RWPE1 (cell line): ENCODE results near the gene TOLLIP.

Experiments
- CTCF ChIA-PET: fragments of 350-600 bp; sonication (Branson Sonifier 250); formaldehyde crosslinking; extraction: SDS; loops from one replicate; lab custom pipeline; 2021; lab: Yijun Ruan, JAX
- POLR2A ChIA-PET: fragments of 400-600 bp; formaldehyde crosslinking; extraction: SDS; loops from one replicate; lab custom pipeline; 2020; ENCODE audit warnings: antibody characterized with exemption; ENCODE audit not compliant: low non-redundant PET; lab: Yijun Ruan, JAX
- DNase-seq: peaks from one replicate; pipeline ENCODE4 v3.0.0; 2012; ENCODE audit warnings: low spot score
- H3K27ac ChIP-seq: fragments of 450-650 bp; 2 replicates; pipeline ENCODE4 v1.5.1; 2017
- TF ChIP-seq, protein P1 (sequence below): fragments of 450-650 bp; conservative IDR thresholded peaks from 2 replicates; pipeline ENCODE4 v1.5.1; 2017; ENCODE audit warnings: low read depth, mild to moderate bottlenecking

TOLLIP gene

DNA sequence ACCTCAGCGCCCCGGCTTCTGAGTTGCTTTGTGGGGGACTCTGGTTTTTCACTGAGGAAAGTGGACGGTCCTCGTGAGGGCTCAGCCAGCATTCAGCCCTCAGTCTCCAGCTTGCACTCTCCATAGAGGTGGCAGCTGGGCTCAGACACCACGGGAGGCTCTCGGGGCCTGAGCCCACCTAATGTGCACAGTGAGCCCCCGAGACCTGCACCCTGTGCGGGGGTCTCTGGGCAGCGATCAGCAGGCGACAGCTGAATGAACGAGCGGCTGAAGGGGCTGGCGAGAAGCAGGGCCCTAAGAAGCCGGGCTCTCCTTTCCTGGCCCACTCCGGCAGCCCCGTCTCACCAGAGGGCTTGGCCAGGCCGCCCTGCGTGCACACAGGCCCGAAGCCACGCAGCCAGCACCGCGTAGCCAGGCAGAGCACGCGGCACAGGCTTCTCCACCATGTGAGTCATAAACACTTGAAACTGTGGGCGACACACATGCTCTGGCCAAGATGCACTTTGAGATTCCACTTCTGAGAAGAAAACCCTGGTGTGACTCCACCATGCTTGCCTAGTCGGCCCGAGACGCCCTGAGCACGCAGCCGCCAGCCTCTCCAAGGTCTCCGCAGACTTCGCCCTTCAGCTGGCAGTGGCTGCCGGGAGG lies 28.0 kb downstream of the TOLLIP start:
- ChIA-PET CTCF (no interaction called here), POLR2A (no interaction called here)
- H3K27ac ChIP-seq = no peak overlapping the region; the same call in 1 of the 2 replicates
- TF ChIP-seq, protein P1, sequence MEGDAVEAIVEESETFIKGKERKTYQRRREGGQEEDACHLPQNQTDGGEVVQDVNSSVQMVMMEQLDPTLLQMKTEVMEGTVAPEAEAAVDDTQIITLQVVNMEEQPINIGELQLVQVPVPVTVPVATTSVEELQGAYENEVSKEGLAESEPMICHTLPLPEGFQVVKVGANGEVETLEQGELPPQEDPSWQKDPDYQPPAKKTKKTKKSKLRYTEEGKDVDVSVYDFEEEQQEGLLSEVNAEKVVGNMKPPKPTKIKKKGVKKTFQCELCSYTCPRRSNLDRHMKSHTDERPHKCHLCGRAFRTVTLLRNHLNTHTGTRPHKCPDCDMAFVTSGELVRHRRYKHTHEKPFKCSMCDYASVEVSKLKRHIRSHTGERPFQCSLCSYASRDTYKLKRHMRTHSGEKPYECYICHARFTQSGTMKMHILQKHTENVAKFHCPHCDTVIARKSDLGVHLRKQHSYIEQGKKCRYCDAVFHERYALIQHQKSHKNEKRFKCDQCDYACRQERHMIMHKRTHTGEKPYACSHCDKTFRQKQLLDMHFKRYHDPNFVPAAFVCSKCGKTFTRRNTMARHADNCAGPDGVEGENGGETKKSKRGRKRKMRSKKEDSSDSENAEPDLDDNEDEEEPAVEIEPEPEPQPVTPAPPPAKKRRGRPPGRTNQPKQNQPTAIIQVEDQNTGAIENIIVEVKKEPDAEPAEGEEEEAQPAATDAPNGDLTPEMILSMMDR = no peak
- DNase-seq = no peak

DNA sequence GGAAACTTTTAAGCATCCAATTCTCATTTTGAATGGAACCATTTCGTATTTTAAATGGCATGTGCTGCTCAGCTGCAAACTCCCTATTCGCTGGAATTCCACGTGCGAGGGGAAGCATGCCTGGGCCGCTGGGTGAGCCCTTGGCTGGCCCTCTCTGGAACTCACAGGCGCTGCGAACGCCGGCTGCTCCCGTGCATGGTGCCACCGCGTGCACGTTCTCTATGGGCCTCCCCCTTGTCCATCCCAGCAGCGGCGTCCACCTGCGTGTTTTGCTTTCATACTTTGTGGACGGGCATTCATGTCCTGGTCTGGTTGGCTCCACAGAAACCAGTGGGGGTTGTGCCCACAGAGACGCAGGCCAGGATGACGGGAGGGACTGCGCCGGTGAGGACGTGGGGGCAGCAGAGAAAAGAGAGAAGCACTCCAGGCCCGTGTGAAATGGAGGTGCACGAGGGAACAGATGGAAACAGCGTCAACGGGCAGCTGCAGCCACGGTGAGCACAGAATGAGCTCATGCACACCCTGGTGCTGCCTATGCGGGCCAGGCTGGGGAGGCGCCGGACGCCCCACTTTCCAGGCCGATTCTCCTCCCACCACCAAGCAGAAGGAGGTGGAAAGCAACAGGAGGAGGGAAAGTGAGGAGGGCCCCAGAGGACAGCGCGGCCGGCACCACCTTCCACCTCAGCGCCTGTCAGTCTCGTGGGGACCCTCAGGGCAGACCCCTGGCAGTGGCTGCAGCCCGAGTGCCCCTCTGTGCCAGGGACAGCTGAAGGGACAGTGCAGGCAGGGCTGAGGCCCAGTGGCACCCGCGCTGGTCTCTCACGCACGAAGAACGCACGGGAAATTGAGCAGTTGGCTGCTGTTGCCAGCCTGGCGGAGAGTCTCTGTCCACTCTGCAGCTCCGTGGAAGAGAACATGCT lies 29.1 kb downstream of the TOLLIP start:
- TF ChIP-seq, protein P1 = no peak
- DNase-seq = no peak
- POLR2A ChIA-PET = no interaction called here
- CTCF ChIA-PET = interaction anchor here (0.7 kb wide), 1 partner anchor 116 kb away, joined by 5 read pairs; no protein-coding TSS in a partner anchor
- H3K27ac ChIP-seq = no peak overlapping the region

DNA sequence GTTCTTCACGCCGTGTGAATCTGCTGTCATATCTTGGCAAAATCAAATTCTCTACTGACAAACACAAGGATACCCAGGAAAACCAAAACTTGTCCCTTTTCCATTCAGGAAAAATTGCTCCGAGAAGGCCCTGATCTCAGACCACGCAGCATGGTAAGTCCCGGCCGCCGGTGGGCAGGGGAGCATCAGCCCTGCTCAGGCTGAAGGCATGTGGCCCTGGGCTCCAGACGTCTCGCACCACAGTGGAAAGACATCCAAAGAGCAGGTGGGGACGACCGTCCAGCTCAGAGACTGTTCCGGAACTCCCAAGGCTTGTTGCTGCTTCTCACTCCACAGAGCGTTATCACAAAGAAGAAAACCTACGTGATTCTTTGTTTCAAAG lies 29.8 kb downstream of the TOLLIP start:
- DNase-seq = no peak
- CTCF ChIA-PET = interaction anchor here (0.7 kb wide), 1 partner anchor 117 kb away, joined by 5 read pairs; no protein-coding TSS in a partner anchor
- TF ChIP-seq, protein P1 = no peak
- H3K27ac ChIP-seq = no peak overlapping the region
- POLR2A ChIA-PET = no interaction called here

DNA sequence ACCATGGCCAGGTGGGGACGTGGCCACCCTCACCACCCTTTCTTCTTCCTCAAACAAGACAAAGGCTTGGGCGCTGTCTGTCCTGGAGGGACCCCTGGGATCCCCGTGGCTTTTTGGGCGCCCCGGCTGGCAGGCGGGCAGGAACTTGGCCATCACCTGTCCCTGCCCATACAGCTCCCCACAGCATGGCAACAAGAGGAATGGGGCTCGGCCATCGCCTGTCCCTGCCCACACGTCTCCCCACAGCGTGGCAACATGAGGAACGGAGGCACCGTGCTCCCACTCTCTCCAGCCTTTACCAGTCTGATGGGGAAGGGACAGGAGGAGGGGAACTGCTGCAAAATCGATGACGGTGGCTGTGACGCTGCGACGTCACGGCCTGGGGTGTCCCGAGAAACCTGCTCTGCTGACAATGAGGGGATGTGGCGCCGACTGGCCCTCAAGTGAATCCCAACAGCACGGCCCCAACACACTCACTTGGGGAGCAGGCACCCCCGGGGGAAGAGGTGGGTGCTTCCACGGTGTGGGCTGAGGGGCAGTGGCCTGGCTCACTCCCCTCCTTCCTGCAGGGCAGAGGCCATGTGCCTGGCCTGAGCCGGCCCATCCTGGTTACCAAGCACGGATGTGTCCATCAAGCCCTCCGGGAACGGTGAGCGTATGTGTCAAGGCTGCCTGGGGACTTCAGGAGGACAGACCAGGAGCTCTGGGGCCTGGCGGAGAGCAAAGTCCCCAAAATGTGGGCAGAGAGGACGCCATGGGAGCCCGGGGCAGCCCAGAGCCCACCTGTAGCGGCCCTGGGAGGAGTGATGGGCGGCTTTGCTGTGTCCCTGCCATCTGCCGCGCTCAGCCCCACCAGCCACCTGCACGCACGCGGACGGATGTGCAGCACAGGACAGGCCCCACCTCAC lies 30.4 kb downstream of the TOLLIP start:
- POLR2A ChIA-PET = no interaction called here
- no peak overlapping the region for H3K27ac ChIP-seq
- TF ChIP-seq, protein P1 = no peak
- CTCF ChIA-PET = interaction anchor here (0.7 kb wide), 1 partner anchor 117 kb away, joined by 5 read pairs; no protein-coding TSS in a partner anchor
- DNase-seq = no peak

GRCh38 chr11:1277936-1278512 lies 31.4 kb downstream of the TOLLIP start:
- DNase-seq = no peak
- TF ChIP-seq, protein P1 = no peak
- POLR2A ChIA-PET = interaction anchor here (0.6 kb wide), 1 partner anchor 22 kb away, joined by 3 read pairs; no protein-coding TSS in a partner anchor
- no peak overlapping the region for H3K27ac ChIP-seq
- CTCF ChIA-PET = no interaction called here
